AG10803 (cell line): Measurements from ENCODE around the gene PTPRE.

ENCODE experiments used
- DNase-seq: peaks from one replicate; pipeline ENCODE4 v3.0.0; 2010; ENCODE audit warnings: low read depth
- H3K4me3 ChIP-seq: 2 replicates; pipeline ENCODE4 v1.5.1; 2011; ENCODE audit warnings: mild to moderate bottlenecking, low read length, control low read depth
- TF ChIP-seq, protein P1 (sequence below): conservative IDR thresholded peaks from 2 replicates; pipeline ENCODE4 v1.5.1; 2011; ENCODE audit warnings: mild to moderate bottlenecking, low read length, control low read depth, inconsistent platforms

Gene PTPRE

GRCh38 chr10:127978481-127978880 lies 71.6 kb downstream of the PTPRE start:
- TF ChIP-seq, protein P1, sequence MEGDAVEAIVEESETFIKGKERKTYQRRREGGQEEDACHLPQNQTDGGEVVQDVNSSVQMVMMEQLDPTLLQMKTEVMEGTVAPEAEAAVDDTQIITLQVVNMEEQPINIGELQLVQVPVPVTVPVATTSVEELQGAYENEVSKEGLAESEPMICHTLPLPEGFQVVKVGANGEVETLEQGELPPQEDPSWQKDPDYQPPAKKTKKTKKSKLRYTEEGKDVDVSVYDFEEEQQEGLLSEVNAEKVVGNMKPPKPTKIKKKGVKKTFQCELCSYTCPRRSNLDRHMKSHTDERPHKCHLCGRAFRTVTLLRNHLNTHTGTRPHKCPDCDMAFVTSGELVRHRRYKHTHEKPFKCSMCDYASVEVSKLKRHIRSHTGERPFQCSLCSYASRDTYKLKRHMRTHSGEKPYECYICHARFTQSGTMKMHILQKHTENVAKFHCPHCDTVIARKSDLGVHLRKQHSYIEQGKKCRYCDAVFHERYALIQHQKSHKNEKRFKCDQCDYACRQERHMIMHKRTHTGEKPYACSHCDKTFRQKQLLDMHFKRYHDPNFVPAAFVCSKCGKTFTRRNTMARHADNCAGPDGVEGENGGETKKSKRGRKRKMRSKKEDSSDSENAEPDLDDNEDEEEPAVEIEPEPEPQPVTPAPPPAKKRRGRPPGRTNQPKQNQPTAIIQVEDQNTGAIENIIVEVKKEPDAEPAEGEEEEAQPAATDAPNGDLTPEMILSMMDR, result no peak

GRCh38 chr10:127979045-127979444 lies 72.1 kb downstream of the PTPRE start:
- no peak for DNase-seq
- TF ChIP-seq, protein P1, result no peak
- no peak overlapping the region for H3K4me3 ChIP-seq

More at GRCh38 chr10:127978481-127978880, 71.6 kb downstream of the PTPRE start:
- H3K4me3 ChIP-seq, result no peak overlapping the region
- no peak for DNase-seq

- TF ChIP-seq, protein P1, result no peak
- DNase-seq, result no peak
- H3K4me3 ChIP-seq, result no peak overlapping the region
These were observed 72.7 kb downstream of the PTPRE start for GRCh38 chr10:127979566-127979965.

DNA sequence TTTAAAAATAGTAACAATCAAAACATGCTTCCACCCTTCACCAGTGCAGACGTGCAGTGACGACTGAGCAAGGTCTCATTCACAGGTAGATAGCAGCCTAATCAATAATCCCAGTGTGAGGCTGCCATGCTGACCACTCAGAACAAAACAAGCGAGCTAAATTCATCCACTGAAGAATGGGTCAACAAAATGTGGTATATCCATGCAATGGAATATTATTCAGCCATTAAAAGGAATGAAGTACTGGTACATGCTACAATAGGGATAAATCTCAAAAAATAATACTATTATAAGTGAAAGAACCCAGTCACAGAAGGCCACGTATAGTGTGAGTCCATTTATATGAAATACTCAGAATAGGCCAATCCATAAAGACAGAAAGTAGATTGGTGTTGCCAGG lies 74.0 kb downstream of the PTPRE start:
- TF ChIP-seq, protein P1, result no peak
- no peak for DNase-seq
- no peak overlapping the region for H3K4me3 ChIP-seq

DNA sequence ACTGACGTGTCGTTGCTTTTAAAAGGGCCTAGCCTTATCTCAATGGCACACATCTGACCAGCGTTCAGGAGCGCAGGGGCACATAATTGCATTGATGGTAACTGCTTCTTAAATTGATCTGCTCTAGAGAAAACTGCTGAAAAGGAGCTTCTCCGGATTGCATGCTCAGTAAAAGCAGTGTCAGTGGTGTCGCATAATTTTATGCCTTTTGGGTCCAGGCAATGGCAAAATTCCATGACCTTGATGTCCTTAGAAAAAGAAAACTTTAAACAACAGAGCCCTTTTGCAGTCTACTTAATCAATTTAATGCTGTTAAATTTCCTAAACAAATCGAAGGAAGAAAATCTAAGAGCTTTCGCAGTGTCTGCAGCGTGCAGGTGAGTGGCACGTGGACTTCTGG lies 75.7 kb downstream of the PTPRE start:
- TF ChIP-seq, protein P1, result no peak
- DNase-seq, result no peak

DNA sequence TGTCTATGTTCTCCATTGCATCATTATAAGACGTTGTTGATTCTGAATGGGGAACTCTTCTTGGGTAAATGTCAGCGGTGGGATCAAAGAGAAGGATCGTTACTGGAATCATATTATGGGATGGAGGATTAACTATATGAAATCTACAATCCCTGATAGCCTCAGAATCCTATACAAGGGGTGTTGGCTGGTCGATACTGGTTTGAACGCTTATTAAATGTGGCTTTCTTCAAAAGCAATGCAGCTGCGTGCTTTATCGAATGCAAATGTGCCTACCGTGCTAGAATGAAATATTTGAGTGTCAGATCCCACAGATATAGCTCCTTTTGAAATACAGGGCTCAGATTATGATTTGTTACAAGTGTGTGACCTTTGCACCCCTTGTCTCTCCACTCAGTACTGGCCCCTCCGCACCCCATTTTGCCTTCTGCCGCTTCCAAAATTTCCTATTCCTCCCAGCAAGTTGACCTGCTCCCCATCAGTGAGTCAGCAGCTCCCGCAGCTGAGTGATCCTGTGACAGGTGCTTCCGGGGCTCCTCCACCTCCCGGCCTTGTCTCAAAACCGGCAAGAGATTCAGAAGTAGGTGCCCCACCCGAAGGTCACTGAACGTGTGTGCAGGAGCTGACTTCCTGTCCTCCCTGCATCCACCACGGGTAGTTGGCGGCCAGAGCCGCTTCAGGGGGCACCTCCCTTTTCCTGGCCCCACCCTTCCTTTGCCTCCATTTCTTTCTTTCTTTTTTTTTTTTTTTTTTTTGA lies 76.6 kb downstream of the PTPRE start:
- TF ChIP-seq, protein P1, result no peak
- no peak for DNase-seq
- H3K4me3 ChIP-seq, result no peak overlapping the region

More for the DNA sequence above, 75.7 kb downstream of the PTPRE start:
- no peak overlapping the region for H3K4me3 ChIP-seq

GRCh38 chr10:127984945-127985344 lies 78.0 kb downstream of the PTPRE start:
- no peak overlapping the region for H3K4me3 ChIP-seq
- TF ChIP-seq, protein P1, result no peak
- no peak for DNase-seq
